Measurements from ENCODE around the gene JADE2. TPM values are rescaled to one million over a fixed set of nuclear protein-coding genes. Genes with fewer than 3 reads are reported as not detected.

The JADE2 gene
- total and polyA plus RNA-seq, 2 of the 8 experiments (the other 6 are each of a cell fraction or from before 2014, with no cell fraction given): 19.2 to 55.8 TPM

DNA sequence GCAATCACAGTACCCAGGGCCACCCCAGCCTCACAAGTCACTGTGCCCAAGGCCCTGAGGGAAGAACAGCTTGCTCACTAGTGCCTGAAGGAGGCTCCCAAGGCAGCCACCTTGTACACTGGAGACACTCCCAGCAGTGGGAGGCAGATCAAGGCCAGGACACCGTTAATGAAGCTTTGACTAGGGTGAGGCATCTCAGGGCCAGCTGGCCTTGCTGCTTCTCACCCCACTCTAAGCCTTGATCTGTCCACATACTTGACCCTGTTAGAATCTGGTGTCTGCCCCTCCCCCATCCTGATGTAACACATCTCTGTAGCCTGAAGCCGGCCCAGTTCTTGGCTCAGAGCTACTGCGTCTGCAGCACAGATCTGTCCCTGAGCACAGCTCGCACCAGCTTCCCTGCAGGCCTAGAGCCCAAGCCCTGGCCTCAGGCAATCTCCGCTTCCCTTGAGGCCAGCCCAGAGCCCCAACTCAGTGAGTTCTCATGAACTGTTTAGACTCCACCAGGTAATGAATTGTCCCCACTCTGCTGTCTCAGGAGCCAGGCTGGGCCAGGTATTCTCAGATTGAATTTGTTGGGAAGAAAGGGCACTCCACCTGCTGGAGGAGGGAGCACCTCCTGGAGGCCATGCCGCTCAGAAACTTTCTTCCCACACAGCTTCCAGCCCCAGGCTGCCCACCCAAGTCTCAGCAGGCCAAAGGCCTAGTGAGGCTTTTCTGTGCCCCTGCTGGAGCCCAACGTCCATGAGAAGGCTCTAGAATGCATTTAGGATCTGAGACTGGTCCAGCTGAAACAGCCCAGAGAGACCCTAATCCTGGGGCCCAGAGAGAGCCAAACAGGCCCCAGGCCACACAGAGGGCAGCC is 13.4 kb upstream of the JADE2 start (continued):
- no peak for TF ChIP-seq POU5F1 (IDR thresholded peaks at IDR 0.05; ENCODE audit: low read depth, low read length)
- peak; percentile 52 to 63 for TF ChIP-seq POLR2A (IDR thresholded peaks at IDR 0.05; ENCODE audit: control extremely low read depth in 1 of 2, low read depth in 2 of 2, low read length in 2 of 2)
- TF ChIP-seq SP4 (IDR thresholded peaks at IDR 0.05; ENCODE audit: low read length): no peak
- TF ChIP-seq SIX5 (IDR thresholded peaks at IDR 0.05; ENCODE audit: low read depth, low read length): no peak
- peak; percentile 41 for TF ChIP-seq TAF7 (optimal IDR thresholded peaks at IDR 0.05; ENCODE audit: borderline replicate concordance, low read depth, low read length)
- peak; percentile 61 to 73 for TF ChIP-seq RAD21 (IDR thresholded peaks at IDR 0.05 in 1 of 2, conservative IDR thresholded peaks at IDR 0.05 in 1 of 2; ENCODE audit: low read depth in 2 of 2, low read length in 2 of 2)
- peak; percentile 54; the same call in 1 of the 2 replicates for TF ChIP-seq KDM1A (IDR thresholded peaks at IDR 0.05; ENCODE audit: borderline replicate concordance, low read length)
- peak; percentile 80; the same call in 1 of the 2 replicates for TF ChIP-seq POLR2AphosphoS5 (IDR thresholded peaks at IDR 0.05; ENCODE audit: low read depth, low read length)
- peak; percentile 55 for TF ChIP-seq TBP (IDR thresholded peaks at IDR 0.05; ENCODE audit: low read depth, low read length)
- TF ChIP-seq ZNF274 (IDR thresholded peaks at IDR 0.05; ENCODE audit: borderline replicate concordance, extremely low read depth, low read length): no peak
- peak; percentile 70; the same call in 1 of the 2 replicates for TF ChIP-seq TAF1 (IDR thresholded peaks at IDR 0.05; ENCODE audit: low read depth, low read length)
- peak; percentile 61; the same call in 1 of the 2 replicates for TF ChIP-seq SP1 (IDR thresholded peaks at IDR 0.05; ENCODE audit: low read depth, low read length)
- TF ChIP-seq YY1 (IDR thresholded peaks at IDR 0.05; ENCODE audit: low read depth, low read length): peak; percentile 27; the same call in 1 of the 2 replicates

Measured in H1 (cell line).